Fibroblast of lung (primary cell): ENCODE results near the gene DIAPH1.
A peak's percentile ranks its signal among the peaks of the same experiment; 100 is the strongest.

Source experiments
- CTCF ChIP-seq, 2 donors: IDR thresholded peaks in 1 of 2; conservative IDR thresholded peaks in 1 of 2; 1 replicate in 1 of 2; 2 replicates in 1 of 2; pipeline ENCODE4 v1.5.1; 2011 to 2012; ENCODE audit warnings: low read length in 2 of 2, control low read depth in 1 of 2, inconsistent platforms in 1 of 2, low read depth in 1 of 2, mild to moderate bottlenecking in 1 of 2
- EZH2 ChIP-seq: IDR thresholded peaks from 2 replicates; pipeline ENCODE4 v1.5.1; 2012; ENCODE audit warnings: low read length, control low read depth, mild to moderate bottlenecking; ENCODE audit errors: missing control alignments

- TF ChIP-seq CTCF (conservative IDR thresholded peaks at IDR 0.05 in 1 of 2, IDR thresholded peaks at IDR 0.05 in 1 of 2; ENCODE audit: low read depth in 1 of 2, low read length in 2 of 2): peak; percentile 15 to 42
- no peak for TF ChIP-seq EZH2
Observed at GRCh38 chr5:141637767-141638419, 19.1 kb upstream of the DIAPH1 start.
